Adipocyte (in vitro differentiated cells): ENCODE data around the gene CCDC27.
"Not testable (repeated sequence)": the region's sequence is repeated elsewhere in the genome, so short reads cannot be mapped to it uniquely, and the experiment has no call there.

ENCODE experiments used
- DNase-seq: peaks from one replicate; pipeline ENCODE4 v3.0.0-alpha.2; 2015; ENCODE audit warnings: low read depth
- H3K27me3 ChIP-seq: replicated peaks from 2 replicates; pipeline ENCODE4 v1.7.0; 2013; ENCODE audit warnings: mild to moderate bottlenecking, low read length, moderate library complexity; ENCODE audit not compliant: control insufficient read depth, insufficient read depth
- H3K36me3 ChIP-seq: 2 replicates; pipeline ENCODE4 v1.7.0; 2013; ENCODE audit warnings: low read length, mild to moderate bottlenecking, moderate library complexity; ENCODE audit not compliant: control insufficient read depth, insufficient read depth, severe bottlenecking
- H3K4me1 ChIP-seq: 2 replicates; pipeline ENCODE4 v1.7.0; 2013; ENCODE audit warnings: mild to moderate bottlenecking, low read length, moderate library complexity; ENCODE audit not compliant: control insufficient read depth, insufficient read depth
- H3K4me3 ChIP-seq: 2 replicates; pipeline ENCODE4 v1.7.0; 2013; ENCODE audit warnings: mild to moderate bottlenecking, low read length, moderate library complexity
- H3K9ac ChIP-seq: 2 replicates; pipeline ENCODE4 v1.7.0; 2013; ENCODE audit warnings: mild to moderate bottlenecking, low read length, moderate library complexity
- H3K9me3 ChIP-seq: 2 replicates; pipeline ENCODE4 v1.7.0; 2013; ENCODE audit warnings: mild to moderate bottlenecking, low read length, moderate library complexity; ENCODE audit not compliant: control insufficient read depth

CCDC27 gene

DNA sequence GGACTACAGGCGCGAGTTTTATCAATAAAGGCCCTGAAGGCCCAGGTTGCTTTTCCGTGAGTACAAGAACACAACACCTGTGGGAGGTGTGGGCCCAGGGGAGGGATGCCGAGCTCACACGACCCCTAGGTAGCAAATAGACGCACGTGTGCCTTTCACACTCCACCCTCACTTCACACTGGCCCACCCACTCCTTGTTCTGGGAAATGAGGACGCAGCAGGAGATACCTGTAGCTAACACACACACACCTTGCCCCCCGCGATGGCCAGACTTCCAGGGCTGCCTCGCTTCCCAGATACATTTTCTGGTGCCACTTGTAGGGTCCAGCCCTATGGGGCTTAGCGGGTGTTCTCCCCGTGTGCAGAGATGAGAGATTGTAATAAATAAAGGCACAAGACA lies 4.3 kb upstream of the CCDC27 start:
- no peaks in the 10 kb centered on the region for H3K9me3 ChIP-seq
- H3K4me3 ChIP-seq: peak overlapping the region; percentile 86
- no peak for DNase-seq
- H3K9ac ChIP-seq: peak overlapping the region; percentile 83
- H3K27me3 ChIP-seq: peaks cover 27% of the 10 kb centered on the region
- H3K36me3 ChIP-seq: peaks cover under 1% of the 10 kb centered on the region
- H3K4me1 ChIP-seq: peaks cover 15% of the 10 kb centered on the region

DNA sequence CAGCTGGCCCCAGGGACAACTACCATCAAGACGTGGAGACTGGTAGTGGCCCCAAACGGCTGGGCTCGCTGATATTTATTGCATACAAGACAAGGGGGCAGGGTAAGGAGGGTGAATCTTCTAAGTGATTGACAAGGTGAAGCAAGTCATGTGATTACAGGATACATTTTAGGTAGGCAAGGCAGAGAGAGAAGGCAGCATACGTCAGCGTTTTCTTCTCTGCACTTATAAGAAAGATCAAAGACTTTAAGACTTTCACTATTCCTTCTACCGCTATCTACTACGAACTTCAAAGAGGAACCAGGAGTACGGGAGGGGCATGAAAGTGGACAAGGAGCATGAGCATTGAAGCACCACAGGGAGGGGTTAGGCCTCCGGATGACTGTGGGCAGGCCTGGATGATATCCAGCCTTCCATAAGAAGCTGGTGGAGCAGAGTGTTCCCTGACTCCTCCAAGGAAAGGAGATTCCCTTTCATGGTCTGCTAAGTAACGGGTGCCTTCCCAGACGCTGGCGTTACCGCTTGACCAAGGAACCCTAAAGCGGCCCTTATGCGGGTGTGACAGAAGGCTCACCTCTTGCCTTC lies 3.8 kb upstream of the CCDC27 start:
- not testable (repeated sequence) for H3K9ac ChIP-seq, DNase-seq, H3K36me3 ChIP-seq, H3K4me3 ChIP-seq, H3K9me3 ChIP-seq
- peaks cover 13% of the 10 kb centered on the region for H3K4me1 ChIP-seq
- peaks cover 29% of the 10 kb centered on the region for H3K27me3 ChIP-seq

DNA sequence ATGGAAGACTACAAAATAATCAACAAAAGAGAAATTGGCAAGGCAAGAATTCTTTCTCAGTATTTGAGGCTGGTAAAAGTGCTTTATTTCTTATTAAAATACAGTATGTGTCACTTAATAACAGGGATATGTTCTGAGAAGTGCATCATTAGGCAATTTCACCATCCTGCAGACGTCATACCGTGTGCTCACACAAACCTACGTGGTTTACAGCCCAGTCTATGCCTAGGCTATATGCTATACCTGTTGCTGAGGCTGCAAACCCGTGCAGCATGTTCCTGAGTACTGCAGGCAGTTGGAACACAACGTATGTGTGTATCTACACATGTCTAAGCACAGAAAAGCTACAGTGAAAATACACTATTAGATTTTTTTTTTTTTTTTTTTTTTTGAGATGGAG lies 2.7 kb upstream of the CCDC27 start:
- Histone ChIP-seq H3K9me3 (no peaks in the 10 kb centered on the region), H3K4me1 (peaks cover 13% of the 10 kb centered on the region), H3K4me3 (no peak overlapping the region), H3K9ac (no peak overlapping the region), H3K36me3 (no peaks in the 10 kb centered on the region), H3K27me3 (peaks cover 34% of the 10 kb centered on the region)
- no peak for DNase-seq

DNA sequence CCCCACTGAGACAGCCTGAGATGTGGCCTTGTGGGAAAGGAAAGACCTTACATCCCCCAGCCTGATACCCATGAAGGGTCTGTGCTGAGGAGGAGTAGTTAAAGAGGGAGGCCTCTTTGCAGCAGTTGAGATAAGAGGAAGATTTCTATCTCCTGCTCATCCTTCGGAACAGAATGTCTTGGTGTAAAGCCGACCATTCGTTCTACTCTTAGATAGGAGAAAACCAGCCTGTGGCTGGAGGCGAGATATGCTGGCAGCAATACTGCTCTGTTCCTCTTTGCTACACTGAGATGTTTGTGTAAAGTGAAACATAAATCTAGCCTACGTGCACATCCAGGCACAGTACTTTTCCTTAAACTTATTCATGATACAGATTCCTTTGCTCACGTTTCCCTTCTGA lies 1.5 kb upstream of the CCDC27 start:
- no peak for DNase-seq
- Histone ChIP-seq H3K36me3 (no peaks in the 10 kb centered on the region), H3K4me1 (peaks cover 10% of the 10 kb centered on the region), H3K4me3 (no peak overlapping the region), H3K9ac (no peak overlapping the region), H3K9me3 (no peaks in the 10 kb centered on the region), H3K27me3 (peaks cover 43% of the 10 kb centered on the region)

DNA sequence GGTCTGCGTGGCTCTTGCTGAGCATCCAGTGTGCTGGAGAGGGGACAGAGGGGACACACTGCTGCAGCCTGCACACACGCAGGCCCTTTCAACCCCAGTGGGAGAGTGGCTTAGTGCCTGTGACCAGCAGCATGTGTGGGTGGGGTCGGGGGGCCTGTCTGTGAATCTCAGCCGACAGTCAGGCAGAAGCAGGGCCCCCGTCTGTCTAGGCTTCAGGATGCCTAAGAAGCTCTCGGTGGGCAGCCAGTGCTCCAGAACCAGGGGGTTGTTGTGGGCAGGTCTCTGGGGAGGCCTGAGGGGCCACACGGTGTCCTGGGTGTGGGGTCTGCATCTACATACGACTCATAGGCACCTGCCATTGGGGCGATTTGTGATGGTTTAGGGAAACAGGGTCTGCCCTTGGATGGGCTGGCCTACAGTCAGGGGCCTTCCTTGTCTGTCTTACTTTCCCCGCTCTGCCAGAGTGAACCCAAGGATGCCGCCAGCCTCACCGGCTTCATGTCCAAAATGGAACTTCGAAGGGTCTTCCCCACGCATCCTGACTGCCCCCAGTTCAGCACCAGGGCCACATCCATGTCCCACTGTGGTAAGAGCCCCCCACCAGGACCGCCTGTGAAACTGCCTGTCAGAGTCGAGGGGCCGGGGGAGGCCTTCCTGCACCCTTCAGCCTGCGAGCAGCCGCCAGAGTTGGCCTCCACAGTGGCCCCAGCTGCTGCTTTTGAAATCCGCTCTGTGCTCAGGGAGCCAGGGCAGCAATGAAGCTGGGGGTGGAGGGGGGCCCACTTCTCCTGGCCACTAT lies 1.6 kb downstream of the CCDC27 start:
- DNase-seq: no peak
- Histone ChIP-seq H3K27me3 (peaks cover 55% of the 10 kb centered on the region), H3K36me3 (no peaks in the 10 kb centered on the region), H3K9me3 (no peaks in the 10 kb centered on the region), H3K4me1 (no peaks in the 10 kb centered on the region), H3K4me3 (no peak overlapping the region), H3K9ac (no peak overlapping the region)

DNA sequence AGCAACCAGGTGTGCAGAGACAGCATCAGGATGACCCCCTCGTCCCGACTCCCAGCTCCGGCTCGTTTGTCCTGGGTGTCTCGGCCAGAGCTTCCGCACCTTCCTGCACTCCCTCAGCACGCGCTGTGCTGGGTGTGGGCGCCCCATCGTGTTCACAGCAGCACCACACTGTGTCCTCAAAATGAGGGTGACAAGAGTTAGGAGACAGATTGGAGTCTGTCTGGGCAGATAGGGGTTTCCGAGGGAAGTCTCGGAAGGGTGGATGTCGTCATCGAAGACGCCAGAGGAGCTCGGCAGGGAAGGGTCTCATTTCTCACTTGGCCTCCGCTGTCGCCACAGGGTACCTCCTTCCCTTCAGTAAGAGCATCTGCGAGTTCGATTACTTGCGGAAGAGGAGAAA lies 4.1 kb downstream of the CCDC27 start:
- no peak overlapping the region for H3K9ac ChIP-seq
- H3K9me3 ChIP-seq: peaks cover 13% of the 10 kb centered on the region
- no peak overlapping the region for H3K4me3 ChIP-seq
- H3K36me3 ChIP-seq: no peaks in the 10 kb centered on the region
- peaks cover 56% of the 10 kb centered on the region for H3K27me3 ChIP-seq
- DNase-seq: no peak
- H3K4me1 ChIP-seq: no peaks in the 10 kb centered on the region

DNA sequence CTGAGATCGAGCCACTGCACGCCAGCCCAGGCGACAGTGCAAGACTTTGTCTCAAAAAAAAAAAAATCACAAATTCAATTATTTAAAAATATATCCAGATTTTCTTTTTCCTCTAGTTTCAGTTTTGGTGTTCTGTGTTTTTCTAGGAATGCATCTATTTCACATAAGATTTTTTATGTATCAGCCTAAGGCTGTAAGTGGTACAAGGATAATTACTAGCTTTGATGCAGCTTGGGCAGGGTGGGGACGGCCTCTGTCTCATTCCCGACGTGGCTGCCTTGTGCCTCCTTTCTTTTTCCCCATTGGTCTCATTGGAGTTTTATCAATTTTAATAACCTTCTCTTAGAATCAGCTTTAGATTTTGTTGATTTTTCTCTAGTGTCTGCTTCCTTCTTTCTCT lies 6.9 kb downstream of the CCDC27 start:
- Histone ChIP-seq H3K9ac (no peak overlapping the region), H3K27me3 (peaks cover 51% of the 10 kb centered on the region), H3K9me3 (peaks cover 13% of the 10 kb centered on the region), H3K4me1 (no peaks in the 10 kb centered on the region), H3K36me3 (no peaks in the 10 kb centered on the region), H3K4me3 (no peak overlapping the region)
- no peak for DNase-seq

DNA sequence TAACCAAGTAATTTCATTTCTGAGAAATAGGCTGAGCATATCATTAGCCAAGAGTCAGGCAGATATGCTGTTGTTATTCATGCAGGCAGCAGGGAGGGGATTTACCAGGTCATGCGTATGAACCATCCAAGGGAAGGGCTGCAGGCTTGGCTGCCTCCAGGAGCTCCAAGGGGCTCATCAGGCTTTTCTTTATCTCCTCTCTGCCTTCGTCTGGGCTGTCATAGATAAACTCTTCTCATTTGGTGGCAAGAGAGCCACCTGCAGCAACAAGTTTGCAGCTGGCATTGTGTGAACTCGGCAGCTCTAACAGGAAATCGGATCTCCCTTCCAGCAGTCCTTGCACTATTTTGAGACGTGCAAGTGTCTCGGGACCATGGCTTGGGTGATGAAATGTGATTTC lies 7.5 kb downstream of the CCDC27 start:
- Histone ChIP-seq H3K9me3 (peaks cover 13% of the 10 kb centered on the region), H3K9ac (no peak overlapping the region), H3K36me3 (no peaks in the 10 kb centered on the region), H3K27me3 (peaks cover 52% of the 10 kb centered on the region), H3K4me3 (no peak overlapping the region), H3K4me1 (no peaks in the 10 kb centered on the region)
- DNase-seq: no peak

DNA sequence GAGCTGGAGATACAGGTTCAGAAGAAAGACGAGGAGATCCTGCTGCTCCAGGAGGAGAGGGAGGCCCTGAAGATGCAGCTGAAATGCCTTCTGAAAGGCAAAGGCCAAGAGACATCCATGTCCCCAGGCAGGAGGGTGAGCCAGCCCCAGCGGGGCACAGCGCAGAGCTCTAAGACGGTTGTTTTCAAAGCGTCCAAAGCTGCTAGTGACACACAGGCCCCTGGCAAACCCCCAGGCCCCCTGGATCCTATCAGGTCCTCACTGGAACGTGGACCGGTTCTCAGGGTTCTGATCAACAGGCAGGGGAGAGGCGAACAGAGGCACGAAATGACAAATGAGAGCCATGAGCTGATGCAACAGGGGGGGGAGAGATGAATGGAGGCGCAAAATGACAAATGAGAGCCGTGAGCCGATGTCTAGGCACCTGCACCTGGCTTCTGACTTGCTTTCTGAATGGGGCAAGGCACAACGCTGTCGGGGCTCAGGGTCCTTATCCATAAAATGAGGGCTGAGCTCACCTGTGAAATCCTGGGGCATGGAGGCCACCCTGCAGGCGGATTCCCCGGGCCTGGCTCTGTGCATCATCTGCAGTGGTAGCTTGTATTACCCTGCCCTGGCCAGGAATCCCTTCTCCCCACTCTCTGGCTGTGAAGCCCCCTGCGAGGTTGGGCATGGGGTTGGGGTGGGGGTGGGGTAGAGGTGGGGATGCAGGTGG lies 9.2 kb downstream of the CCDC27 start:
- H3K9me3 ChIP-seq: peaks cover 13% of the 10 kb centered on the region

DNA sequence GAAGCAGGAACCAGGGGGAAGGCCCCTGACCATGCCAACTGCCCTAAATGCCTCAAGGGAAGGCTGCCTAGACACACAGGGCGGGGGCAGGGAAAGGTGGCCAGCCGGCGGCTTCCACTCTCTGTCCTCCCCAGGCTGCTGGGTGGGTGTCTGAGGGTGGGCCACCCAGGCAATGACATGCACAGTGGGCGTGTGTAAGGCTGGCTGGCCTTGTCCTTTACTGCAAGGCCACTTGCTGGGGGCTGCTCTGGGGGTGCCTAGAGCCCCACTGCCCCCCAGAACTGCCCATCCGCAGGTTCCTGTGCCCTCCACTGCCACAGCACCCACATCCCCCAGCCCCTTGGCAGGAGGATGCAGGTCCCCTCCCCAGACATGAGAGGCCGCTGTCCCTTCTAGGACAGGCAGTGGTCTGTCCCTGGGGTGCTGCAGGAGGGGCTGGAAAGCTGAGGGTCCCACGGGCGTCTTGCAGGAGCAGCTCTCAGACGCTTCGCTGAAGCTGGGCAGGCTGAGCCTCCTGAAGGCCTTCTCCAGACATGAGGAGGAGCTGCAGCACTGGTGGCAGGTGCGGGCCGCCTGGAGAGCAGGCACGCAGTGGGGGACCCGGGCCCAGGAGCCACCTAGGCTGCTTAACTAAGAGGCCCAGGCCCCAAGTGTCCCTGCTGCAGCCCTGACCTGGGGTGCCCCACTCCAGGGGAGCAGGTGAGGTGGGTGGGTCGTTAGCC lies 10.1 kb downstream of the CCDC27 start:
- DNase-seq: no peak
- Histone ChIP-seq H3K4me1 (no peaks in the 10 kb centered on the region), H3K4me3 (no peak overlapping the region), H3K27me3 (peaks cover 50% of the 10 kb centered on the region), H3K9ac (no peak overlapping the region), H3K9me3 (peaks cover 13% of the 10 kb centered on the region), H3K36me3 (no peaks in the 10 kb centered on the region)

More for the DNA sequence above, 9.2 kb downstream of the CCDC27 start:
- Histone ChIP-seq H3K9ac (no peak overlapping the region), H3K36me3 (no peaks in the 10 kb centered on the region), H3K4me1 (no peaks in the 10 kb centered on the region), H3K27me3 (peaks cover 52% of the 10 kb centered on the region), H3K4me3 (no peak overlapping the region)
- no peak for DNase-seq

DNA sequence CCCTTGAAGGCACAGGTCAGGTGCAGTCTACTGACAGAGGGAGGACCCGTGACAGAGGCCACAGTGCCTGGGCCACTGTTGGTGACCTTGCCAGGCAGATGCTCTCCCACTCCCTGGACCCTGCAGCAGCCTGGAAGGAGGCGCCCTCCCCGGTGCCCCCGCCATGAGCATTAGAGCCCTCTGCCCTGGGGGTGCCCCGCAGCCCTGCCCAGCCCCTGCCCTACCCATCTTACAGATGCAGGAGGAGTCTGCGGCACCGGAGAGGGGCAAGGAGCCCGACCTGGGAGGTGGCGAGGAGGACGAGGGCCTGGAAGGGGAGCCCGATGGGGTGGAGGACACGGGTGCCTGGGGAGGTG lies 10.6 kb downstream of the CCDC27 start:
- H3K4me1 ChIP-seq: no peaks in the 10 kb centered on the region

More for the DNA sequence above, 10.6 kb downstream of the CCDC27 start:
- no peak for DNase-seq
- no peak overlapping the region for H3K4me3 ChIP-seq
- no peaks in the 10 kb centered on the region for H3K36me3 ChIP-seq
- peaks cover 53% of the 10 kb centered on the region for H3K27me3 ChIP-seq
- peaks cover 13% of the 10 kb centered on the region for H3K9me3 ChIP-seq
- H3K9ac ChIP-seq: no peak overlapping the region
